SH-SY5Y (cell line): Measurements from ENCODE around the gene XXYLT1.

Experiments used
- GATA2 ChIP-seq: IDR thresholded peaks from 2 replicates; pipeline ENCODE4 v1.6.1; 2011; ENCODE audit warnings: mild to moderate bottlenecking, low read depth, low read length
- GATA3 ChIP-seq: IDR thresholded peaks from 2 replicates; pipeline ENCODE4 v1.6.1; 2011; ENCODE audit warnings: low read depth, mild to moderate bottlenecking, low read length, moderate library complexity

XXYLT1 gene

GRCh38 chr3:195172896-195173295 lies 98.1 kb downstream of the XXYLT1 start:
- no peak for TF ChIP-seq GATA3
- no peak for TF ChIP-seq GATA2

- TF ChIP-seq GATA2, result no peak
- no peak for TF ChIP-seq GATA3
Measured at GRCh38 chr3:195172039-195172684, 98.8 kb downstream of the XXYLT1 start.

- TF ChIP-seq GATA3 (no peak), GATA2 (no peak)
Measured at GRCh38 chr3:195171093-195171873, 99.7 kb downstream of the XXYLT1 start.

- no peak for TF ChIP-seq GATA3
- no peak for TF ChIP-seq GATA2
Measured at GRCh38 chr3:195170496-195170895, 100.5 kb downstream of the XXYLT1 start.

GRCh38 chr3:195169011-195169649 lies 101.8 kb downstream of the XXYLT1 start:
- TF ChIP-seq GATA3 (no peak), GATA2 (no peak)

- TF ChIP-seq GATA3 (no peak), GATA2 (no peak)
Measured at GRCh38 chr3:195168009-195168762, 102.8 kb downstream of the XXYLT1 start.

- TF ChIP-seq GATA3 (no peak), GATA2 (no peak)
Measured at GRCh38 chr3:195165790-195166189, 105.2 kb downstream of the XXYLT1 start.

GRCh38 chr3:195165265-195165609 lies 105.7 kb downstream of the XXYLT1 start:
- TF ChIP-seq GATA2 (no peak), GATA3 (no peak)

GRCh38 chr3:195164573-195165264 lies 106.2 kb downstream of the XXYLT1 start:
- TF ChIP-seq GATA3, result no peak
- TF ChIP-seq GATA2, result no peak

GRCh38 chr3:195163719-195164572 lies 107.0 kb downstream of the XXYLT1 start:
- TF ChIP-seq GATA2 (no peak), GATA3 (no peak)

GRCh38 chr3:195162816-195163215 lies 108.1 kb downstream of the XXYLT1 start:
- TF ChIP-seq GATA2 (no peak), GATA3 (no peak)

GRCh38 chr3:195162033-195162669 lies 108.8 kb downstream of the XXYLT1 start:
- TF ChIP-seq GATA3 (no peak), GATA2 (no peak)
